Activated CD4-positive, alpha-beta T cell treated with anti-CD3 and anti-CD28 coated beads, Interleukin-2, amount 50 U/mL, for 1 hour (primary cell): Measurements from ENCODE around the gene CLCN7.
"Not testable (repeated sequence)": the region's sequence is repeated elsewhere in the genome, so short reads cannot be mapped to it uniquely, and the experiment has no call there.

ENCODE experiments used
- DNase-seq: peaks from one replicate; pipeline ENCODE4 v3.0.0-alpha.2; 2020

CLCN7 gene

DNA sequence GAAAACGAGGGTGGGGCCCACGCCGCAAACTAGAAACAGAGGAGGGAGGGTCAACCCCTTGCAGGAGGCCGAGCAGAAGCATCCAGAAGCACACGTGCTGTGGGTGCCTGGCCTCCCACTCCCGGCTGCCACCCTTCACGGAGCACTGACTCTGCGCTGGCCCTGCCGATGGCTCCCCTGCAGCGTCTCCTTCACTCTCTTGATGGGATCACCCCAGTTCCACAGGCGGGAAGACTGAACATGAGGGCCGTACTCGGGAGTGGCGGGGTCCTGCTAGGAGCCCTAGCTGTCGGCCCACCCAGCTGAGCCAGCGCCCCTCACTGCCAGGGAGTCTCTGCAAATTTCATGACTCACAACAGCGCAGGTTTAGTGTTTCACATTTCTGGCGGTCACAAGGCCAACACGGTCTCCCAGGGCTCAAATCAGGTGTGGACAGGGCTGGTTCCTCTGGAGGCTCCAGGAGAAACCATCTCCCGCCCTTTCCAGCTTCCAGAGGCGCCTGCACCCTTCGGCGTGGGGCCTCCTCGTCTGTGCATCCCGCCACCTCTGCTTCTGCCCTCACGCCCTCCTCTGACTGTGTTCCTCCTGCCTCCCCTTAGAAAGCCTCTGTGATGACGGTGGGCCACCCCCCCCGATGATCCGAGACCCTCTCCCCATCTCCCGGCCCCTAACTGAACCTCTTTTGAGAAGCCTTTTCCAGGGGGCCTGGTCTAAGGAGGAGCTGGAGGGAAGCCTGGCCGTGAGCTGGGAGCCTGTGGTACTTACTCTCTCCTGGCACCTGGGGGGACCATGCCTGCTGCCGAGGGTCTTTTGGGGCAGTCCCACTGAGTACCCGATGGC lies 11.9 kb upstream of the CLCN7 start:
- DNase-seq: no peak

- DNase-seq: no peak
These were observed 11.1 kb upstream of the CLCN7 start for GRCh38 chr16:1485847-1486496.

- no peak for DNase-seq
These were observed 7.3 kb upstream of the CLCN7 start for GRCh38 chr16:1481906-1482835.

GRCh38 chr16:1478937-1479336 lies 4.1 kb upstream of the CLCN7 start:
- DNase-seq: not testable (repeated sequence)

GRCh38 chr16:1477033-1477432 lies 2.2 kb upstream of the CLCN7 start:
- DNase-seq: no peak

GRCh38 chr16:1475552-1476114 lies 805 bp upstream of the CLCN7 start:
- DNase-seq: no peak

- no peak for DNase-seq
These were observed 589 bp downstream of the CLCN7 start for GRCh38 chr16:1474082-1474795.

- no peak for DNase-seq
These were observed 1.9 kb downstream of the CLCN7 start for GRCh38 chr16:1472974-1473373.

GRCh38 chr16:1471569-1472194 lies 3.1 kb downstream of the CLCN7 start:
- no peak for DNase-seq

DNA sequence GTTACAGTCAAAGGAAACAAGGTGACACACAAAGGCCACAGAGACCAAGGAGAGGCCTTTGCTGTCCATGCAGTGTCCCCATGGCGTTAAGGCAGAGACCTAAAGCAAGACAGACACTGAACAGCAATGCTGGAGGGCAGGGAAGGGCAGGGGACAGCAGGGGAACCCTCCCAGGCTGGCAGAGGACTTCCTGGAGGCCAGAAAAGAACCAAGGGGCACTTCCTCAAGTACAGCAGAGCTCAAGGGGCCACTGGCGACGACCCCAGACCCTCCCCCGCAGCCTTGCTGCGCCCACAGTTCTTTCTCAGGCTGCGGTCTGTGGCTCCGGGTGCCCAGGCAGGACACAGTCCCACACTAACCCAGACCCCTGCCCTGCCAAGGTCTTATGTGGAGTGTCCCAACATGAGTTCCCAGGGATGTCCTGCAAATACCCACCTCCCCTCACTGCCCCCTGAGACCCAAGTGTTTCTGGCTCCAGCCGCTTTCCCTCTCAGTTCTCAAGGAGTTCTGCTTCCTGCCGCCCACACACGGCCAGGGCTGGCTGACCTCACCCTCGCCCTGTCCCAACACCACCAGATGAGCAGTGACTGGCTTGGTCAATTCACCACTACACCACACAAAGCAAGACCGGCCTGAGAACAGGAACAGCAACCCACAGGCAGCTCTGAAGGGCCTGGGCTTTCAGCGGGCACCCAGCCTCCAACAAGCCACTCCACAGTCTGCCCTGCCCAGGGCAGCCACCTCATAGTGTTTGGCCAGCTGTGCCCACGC lies 4.2 kb downstream of the CLCN7 start:
- no peak for DNase-seq

DNA sequence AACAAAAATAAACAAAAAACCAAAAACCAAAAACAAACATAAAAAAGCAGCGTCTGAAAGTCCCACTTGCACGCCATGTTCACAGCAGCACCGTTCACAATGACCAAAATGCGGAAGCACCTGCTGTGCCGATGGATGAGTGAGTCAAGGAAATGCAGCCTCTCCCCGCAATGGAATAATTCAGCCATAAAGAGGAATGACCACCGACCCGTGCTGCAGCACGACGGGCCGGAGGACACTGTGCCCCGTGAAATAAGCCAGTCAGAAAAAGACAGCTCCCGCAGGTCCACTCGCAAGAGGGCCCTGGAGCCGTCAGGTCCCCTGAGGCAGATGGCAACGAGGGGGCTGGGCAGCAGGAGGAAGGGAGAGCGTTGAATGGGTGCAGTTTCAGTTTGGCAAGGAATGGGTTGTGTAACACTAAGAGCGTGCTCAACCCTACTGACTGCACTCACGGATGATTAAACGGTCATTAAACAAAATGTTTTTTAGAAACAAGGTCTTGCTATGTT lies 5.1 kb downstream of the CLCN7 start:
- DNase-seq: no peak

DNA sequence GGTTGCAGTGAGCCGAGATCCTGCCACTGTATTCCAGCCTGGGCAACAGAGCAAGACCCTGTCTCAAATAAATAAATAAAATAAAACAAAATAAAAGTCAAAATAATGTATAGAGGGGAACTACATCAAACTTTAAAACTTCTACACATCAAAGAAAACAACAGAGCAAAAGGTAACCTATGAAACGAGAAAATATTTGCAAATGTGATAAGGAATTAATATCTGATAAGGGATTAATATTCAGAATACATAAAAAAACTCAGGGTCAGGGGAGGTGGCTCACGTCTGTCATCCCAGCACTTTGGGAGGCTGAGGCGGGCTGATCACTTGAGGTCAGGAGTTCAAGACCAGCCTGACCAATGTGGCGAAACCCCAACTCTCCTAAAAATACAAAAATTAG lies 5.7 kb downstream of the CLCN7 start:
- DNase-seq: not testable (repeated sequence)

DNA sequence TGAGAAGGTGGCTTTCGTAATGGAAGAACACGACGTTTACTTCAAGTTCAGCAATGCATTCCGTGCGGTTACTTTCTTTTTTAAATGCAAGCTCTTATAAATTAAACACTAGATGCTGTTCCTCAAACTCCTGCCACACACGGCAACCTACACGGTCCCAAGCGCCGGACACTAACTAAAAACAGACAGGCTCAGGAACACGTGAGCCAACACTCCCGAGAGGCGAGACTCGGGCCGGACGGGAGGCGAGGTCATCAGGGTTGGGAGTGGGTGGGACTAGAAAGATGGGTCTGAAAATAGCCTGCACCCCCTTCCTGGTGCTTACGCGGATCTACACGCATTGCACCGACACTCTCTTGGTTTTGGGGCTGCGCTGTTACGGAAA lies 6.4 kb downstream of the CLCN7 start:
- DNase-seq: no peak

DNA sequence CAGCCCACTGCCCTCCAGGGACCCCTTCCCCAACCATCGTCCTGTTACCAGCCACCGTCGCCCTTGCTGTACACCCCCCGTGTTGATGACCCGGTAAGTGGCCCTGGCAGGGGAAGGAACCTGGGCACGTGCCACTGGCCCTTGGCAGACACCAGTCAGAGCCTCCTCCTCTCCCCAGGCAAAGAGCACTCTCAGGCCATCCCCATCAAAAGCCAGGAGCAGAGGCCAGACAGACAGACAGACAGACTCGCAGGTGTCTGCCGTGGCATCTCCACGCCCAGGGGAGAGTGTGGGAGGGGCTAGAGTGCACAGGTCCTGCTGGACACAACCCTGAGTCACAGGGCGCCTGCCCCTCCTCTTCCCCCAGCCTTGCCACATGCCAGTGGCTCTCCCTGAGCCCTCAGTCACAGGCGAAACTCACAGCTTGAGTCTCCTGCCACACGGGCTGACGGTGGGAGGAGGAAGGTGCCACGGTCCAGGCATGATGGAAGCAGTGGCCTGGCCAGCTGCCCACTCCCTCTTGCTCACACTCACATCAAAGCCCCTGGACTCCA lies 7.8 kb downstream of the CLCN7 start:
- DNase-seq: no peak

GRCh38 chr16:1466054-1466453 lies 8.8 kb downstream of the CLCN7 start:
- no peak for DNase-seq

DNA sequence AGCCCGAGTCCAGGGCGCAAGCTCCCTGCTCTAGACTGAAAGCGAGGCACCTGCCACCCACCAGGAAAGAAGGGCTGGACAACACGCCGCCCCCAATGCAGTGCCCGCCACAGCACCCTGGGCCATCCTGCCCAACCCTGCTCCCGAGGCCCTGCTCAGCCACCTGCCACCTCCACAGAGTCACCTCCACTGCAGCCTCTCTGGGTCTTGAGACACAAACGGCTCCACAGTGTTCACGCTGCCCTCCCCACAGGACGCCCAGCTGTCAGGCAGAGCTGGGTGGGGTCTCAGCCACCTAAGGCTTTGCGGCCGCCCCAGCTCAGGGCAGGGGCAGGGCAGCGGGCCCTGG lies 9.3 kb downstream of the CLCN7 start:
- no peak for DNase-seq

- DNase-seq: no peak
These were observed 9.8 kb downstream of the CLCN7 start for GRCh38 chr16:1464894-1465566.

- DNase-seq: no peak
These were observed 10.5 kb downstream of the CLCN7 start for GRCh38 chr16:1464196-1464893.

DNA sequence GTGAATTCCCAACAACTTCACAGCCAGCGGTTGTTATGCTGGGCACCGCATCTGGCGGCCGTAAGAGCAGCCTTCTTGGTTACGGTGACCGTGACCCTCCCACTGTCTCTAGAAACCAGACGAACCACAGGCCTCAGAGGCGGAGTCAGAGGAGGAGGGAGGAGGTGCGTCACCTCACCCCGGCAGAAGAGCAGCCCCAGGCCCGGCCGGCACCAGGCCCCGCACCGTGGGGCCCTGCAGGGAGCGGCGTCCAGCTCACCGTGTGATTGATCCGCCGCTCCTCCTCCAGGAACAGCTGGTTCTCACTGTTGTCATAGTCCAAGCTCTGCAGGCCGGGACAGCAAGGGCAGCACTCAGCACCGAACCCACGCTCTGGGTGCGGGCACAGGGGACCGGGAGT lies 13.7 kb downstream of the CLCN7 start:
- DNase-seq: no peak
